Ovary (tissue), 3 donors: Measurements from ENCODE around the gene PARP14.

ENCODE experiments used
- CTCF ChIP-seq, 3 donors: fragments of 450-650 bp in 2 of 3; fragments of 200-600 bp in 1 of 3; IDR thresholded peaks; one replicate each; pipeline versions ENCODE4 v1.5.1 to v1.8.0; 2016 to 2022; ENCODE audit warnings: antibody characterized with exemption in 3 of 3, mild to moderate bottlenecking in 1 of 3
- POLR2A ChIP-seq: fragments of 450-650 bp; IDR thresholded peaks from one replicate; pipeline ENCODE4 v1.6.1; 2017; ENCODE audit warnings: antibody characterized with exemption, mild to moderate bottlenecking, moderate library complexity
- donor health status: DM: no; HTN: no; CAD: no.

- no peak for TF ChIP-seq CTCF (IDR thresholded peaks at IDR 0.05)
- TF ChIP-seq POLR2A, result no peak
Observed at GRCh38 chr3:122725106-122725505, 44.5 kb downstream of the PARP14 start.
